K562 (cell line): ENCODE measurements around the gene TMEM242. TPM values are rescaled to one million over a fixed set of nuclear protein-coding genes. Genes with fewer than 3 reads are reported as not detected.

Experiments used
- ELF4 ChIP-seq: fragments of 450-650 bp; formaldehyde crosslinking; IDR thresholded peaks from 2 replicates; pipeline ENCODE4 v1.4.0; 2022; ENCODE audit warnings: missing genetic modification characterization
- HINFP ChIP-seq: fragments of 450-650 bp; conservative IDR thresholded peaks from 2 replicates; pipeline ENCODE4 v1.6.1; 2016; ENCODE audit warnings: missing genetic modification characterization, low read depth, mild to moderate bottlenecking, control low read depth, missing compliant biosample characterization
- MAFK ChIP-seq: IDR thresholded peaks from 2 replicates; pipeline ENCODE4 v1.6.1; 2011; ENCODE audit warnings: low read length, improper control_type of control experiment
- PTTG1 ChIP-seq: fragments of 450-650 bp; IDR thresholded peaks from 2 replicates; pipeline ENCODE4 v1.6.1; 2016; ENCODE audit warnings: low read depth, mild to moderate bottlenecking, missing genetic modification characterization, missing compliant biosample characterization
- SP1 ChIP-seq: sonication (generic); formaldehyde crosslinking; IDR thresholded peaks from 2 replicates; pipeline ENCODE4 v1.8.1; 2022; ENCODE audit warnings: mild to moderate bottlenecking, missing genetic modification reagents
- ZNF592 ChIP-seq: fragments of 450-650 bp; IDR thresholded peaks from 2 replicates; pipeline ENCODE4 v1.6.1; 2017; ENCODE audit warnings: antibody characterized with exemption, mild to moderate bottlenecking
- ZNF644 ChIP-seq: fragments of 200-800 bp; sonication (Bioruptor generic); IDR thresholded peaks from 2 replicates; pipeline ENCODE4 v1.6.1; 2016; ENCODE audit warnings: low read depth, missing genetic modification characterization, missing compliant biosample characterization
- polyA plus RNA-seq, 8 experiments: library from polyadenylated mRNA; depleted of rRNA in 4 of 8; stranded (reverse) in 5 of 8; unstranded in 3 of 8; fragments of >200 nt; fragmentation: Nextera tagmentation in 2 of 8; fragmentation: Illumina TruSeq in 1 of 8; extraction: Ambion mirVana in 2 of 8; extraction: Trizol in 1 of 8; gene quantifications; 2 replicates each; pipeline versions ENCODE4 v1.2.1 to v1.2.3, GENCODE V29; 2011 to 2014; ENCODE audit warnings: inconsistent platforms in 1 of 8, missing spikeins in 1 of 8
- total RNA-seq, 7 experiments: library from RNA; depleted of rRNA in 6 of 7; stranded (reverse); fragments of >200 nt in 6 of 7; fragmentation: Illumina TruSeq in 2 of 7; extraction: Trizol in 2 of 7; gene quantifications; 2 replicates each; pipeline versions ENCODE4 v1.2.1 to v1.2.3, GENCODE V29; 2011 to 2021; ENCODE audit warnings: low replicate concordance in 1 of 7
- TF ChIP-seq, protein P1 (sequence below): fragments of 450-650 bp; IDR thresholded peaks from 2 replicates; pipeline ENCODE4 v1.6.1; 2016; ENCODE audit warnings: mild to moderate bottlenecking, moderate library complexity

The TMEM242 gene
- total and polyA plus RNA-seq, 9 of the 15 experiments (the other 6 are each of a cell fraction or from before 2014, with no cell fraction given): 9.5 to 35.3 (median 16.5) TPM

GRCh38 chr6:157316871-157317814 lies 6.2 kb downstream of the TMEM242 start (continued):
- TF ChIP-seq, protein P1, sequence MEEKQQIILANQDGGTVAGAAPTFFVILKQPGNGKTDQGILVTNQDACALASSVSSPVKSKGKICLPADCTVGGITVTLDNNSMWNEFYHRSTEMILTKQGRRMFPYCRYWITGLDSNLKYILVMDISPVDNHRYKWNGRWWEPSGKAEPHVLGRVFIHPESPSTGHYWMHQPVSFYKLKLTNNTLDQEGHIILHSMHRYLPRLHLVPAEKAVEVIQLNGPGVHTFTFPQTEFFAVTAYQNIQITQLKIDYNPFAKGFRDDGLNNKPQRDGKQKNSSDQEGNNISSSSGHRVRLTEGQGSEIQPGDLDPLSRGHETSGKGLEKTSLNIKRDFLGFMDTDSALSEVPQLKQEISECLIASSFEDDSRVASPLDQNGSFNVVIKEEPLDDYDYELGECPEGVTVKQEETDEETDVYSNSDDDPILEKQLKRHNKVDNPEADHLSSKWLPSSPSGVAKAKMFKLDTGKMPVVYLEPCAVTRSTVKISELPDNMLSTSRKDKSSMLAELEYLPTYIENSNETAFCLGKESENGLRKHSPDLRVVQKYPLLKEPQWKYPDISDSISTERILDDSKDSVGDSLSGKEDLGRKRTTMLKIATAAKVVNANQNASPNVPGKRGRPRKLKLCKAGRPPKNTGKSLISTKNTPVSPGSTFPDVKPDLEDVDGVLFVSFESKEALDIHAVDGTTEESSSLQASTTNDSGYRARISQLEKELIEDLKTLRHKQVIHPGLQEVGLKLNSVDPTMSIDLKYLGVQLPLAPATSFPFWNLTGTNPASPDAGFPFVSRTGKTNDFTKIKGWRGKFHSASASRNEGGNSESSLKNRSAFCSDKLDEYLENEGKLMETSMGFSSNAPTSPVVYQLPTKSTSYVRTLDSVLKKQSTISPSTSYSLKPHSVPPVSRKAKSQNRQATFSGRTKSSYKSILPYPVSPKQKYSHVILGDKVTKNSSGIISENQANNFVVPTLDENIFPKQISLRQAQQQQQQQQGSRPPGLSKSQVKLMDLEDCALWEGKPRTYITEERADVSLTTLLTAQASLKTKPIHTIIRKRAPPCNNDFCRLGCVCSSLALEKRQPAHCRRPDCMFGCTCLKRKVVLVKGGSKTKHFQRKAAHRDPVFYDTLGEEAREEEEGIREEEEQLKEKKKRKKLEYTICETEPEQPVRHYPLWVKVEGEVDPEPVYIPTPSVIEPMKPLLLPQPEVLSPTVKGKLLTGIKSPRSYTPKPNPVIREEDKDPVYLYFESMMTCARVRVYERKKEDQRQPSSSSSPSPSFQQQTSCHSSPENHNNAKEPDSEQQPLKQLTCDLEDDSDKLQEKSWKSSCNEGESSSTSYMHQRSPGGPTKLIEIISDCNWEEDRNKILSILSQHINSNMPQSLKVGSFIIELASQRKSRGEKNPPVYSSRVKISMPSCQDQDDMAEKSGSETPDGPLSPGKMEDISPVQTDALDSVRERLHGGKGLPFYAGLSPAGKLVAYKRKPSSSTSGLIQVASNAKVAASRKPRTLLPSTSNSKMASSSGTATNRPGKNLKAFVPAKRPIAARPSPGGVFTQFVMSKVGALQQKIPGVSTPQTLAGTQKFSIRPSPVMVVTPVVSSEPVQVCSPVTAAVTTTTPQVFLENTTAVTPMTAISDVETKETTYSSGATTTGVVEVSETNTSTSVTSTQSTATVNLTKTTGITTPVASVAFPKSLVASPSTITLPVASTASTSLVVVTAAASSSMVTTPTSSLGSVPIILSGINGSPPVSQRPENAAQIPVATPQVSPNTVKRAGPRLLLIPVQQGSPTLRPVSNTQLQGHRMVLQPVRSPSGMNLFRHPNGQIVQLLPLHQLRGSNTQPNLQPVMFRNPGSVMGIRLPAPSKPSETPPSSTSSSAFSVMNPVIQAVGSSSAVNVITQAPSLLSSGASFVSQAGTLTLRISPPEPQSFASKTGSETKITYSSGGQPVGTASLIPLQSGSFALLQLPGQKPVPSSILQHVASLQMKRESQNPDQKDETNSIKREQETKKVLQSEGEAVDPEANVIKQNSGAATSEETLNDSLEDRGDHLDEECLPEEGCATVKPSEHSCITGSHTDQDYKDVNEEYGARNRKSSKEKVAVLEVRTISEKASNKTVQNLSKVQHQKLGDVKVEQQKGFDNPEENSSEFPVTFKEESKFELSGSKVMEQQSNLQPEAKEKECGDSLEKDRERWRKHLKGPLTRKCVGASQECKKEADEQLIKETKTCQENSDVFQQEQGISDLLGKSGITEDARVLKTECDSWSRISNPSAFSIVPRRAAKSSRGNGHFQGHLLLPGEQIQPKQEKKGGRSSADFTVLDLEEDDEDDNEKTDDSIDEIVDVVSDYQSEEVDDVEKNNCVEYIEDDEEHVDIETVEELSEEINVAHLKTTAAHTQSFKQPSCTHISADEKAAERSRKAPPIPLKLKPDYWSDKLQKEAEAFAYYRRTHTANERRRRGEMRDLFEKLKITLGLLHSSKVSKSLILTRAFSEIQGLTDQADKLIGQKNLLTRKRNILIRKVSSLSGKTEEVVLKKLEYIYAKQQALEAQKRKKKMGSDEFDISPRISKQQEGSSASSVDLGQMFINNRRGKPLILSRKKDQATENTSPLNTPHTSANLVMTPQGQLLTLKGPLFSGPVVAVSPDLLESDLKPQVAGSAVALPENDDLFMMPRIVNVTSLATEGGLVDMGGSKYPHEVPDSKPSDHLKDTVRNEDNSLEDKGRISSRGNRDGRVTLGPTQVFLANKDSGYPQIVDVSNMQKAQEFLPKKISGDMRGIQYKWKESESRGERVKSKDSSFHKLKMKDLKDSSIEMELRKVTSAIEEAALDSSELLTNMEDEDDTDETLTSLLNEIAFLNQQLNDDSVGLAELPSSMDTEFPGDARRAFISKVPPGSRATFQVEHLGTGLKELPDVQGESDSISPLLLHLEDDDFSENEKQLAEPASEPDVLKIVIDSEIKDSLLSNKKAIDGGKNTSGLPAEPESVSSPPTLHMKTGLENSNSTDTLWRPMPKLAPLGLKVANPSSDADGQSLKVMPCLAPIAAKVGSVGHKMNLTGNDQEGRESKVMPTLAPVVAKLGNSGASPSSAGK: peak; percentile 34; the same call in 1 of the 2 replicates
- TF ChIP-seq MAFK (peak; percentile 75; the same call in 1 of the 2 replicates), SP1 (CRISPR knock-in tag) (peak; percentile 10; the same call in 1 of the 2 replicates), ZNF592 (peak; percentile 83), PTTG1 (tag) (no peak), ZNF644 (no peak), ELF4 (CRISPR knock-in tag) (peak; percentile 11; the same call in 1 of the 2 replicates), HINFP (tag) (peak; percentile 43; the same call in 1 of the 2 replicates)
